ENCODE measurements around the gene TMPRSS6. TPM values are rescaled to one million over a fixed set of nuclear protein-coding genes. Genes with fewer than 3 reads are reported as not detected.

TMPRSS6 gene
- total and polyA plus RNA-seq, 2 of the 13 experiments (the other 11 are each of a cell fraction or from before 2014, with no cell fraction given), result 4.2 to 4.8 TPM

DNA sequence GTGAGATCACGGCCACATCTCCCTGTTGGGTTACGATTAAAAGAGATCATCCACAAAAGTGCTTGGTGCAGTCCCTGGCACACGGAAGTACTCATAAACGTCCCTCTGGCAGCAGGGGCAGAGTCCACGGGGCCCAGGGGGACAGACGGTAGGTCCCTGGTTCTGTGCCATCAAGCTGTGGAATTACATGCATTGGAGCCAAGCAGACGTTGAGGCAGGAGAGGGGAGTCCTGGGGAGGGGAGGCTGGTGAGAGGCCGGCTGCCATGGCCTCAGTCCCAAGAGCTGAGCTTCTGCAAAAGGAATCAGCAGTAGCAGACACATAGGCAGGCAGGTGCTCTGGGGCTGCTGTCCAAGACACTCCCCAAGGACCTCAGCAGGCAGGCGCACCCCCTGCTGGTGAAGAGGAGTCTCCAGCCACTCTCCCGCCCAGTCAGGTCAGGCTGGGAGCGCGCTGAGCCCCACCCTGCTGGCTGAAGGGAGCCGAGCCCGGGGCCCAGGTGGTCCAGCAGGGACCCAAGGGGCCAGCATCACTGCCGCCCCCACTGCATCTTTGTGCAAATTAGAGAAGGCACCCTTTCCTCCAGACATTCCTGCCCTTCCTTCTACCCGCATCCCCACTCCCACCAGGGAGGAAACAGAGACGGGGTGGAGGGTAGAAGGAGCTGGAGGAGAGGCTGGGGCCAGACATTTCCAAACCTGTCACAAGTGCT, 65.5 kb downstream of the TMPRSS6 start (continued):
- TF ChIP-seq, protein P1, sequence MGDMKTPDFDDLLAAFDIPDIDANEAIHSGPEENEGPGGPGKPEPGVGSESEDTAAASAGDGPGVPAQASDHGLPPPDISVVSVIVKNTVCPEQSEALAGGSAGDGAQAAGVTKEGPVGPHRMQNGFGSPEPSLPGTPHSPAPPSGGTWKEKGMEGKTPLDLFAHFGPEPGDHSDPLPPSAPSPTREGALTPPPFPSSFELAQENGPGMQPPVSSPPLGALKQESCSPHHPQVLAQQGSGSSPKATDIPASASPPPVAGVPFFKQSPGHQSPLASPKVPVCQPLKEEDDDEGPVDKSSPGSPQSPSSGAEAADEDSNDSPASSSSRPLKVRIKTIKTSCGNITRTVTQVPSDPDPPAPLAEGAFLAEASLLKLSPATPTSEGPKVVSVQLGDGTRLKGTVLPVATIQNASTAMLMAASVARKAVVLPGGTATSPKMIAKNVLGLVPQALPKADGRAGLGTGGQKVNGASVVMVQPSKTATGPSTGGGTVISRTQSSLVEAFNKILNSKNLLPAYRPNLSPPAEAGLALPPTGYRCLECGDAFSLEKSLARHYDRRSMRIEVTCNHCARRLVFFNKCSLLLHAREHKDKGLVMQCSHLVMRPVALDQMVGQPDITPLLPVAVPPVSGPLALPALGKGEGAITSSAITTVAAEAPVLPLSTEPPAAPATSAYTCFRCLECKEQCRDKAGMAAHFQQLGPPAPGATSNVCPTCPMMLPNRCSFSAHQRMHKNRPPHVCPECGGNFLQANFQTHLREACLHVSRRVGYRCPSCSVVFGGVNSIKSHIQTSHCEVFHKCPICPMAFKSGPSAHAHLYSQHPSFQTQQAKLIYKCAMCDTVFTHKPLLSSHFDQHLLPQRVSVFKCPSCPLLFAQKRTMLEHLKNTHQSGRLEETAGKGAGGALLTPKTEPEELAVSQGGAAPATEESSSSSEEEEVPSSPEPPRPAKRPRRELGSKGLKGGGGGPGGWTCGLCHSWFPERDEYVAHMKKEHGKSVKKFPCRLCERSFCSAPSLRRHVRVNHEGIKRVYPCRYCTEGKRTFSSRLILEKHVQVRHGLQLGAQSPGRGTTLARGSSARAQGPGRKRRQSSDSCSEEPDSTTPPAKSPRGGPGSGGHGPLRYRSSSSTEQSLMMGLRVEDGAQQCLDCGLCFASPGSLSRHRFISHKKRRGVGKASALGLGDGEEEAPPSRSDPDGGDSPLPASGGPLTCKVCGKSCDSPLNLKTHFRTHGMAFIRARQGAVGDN (CRISPR knock-in tag; IDR thresholded peaks at IDR 0.05), result peak; percentile 92
- TF ChIP-seq ZNF713 (CRISPR knock-in tag; IDR thresholded peaks at IDR 0.05) (no peak), RAD51 (IDR thresholded peaks at IDR 0.05; ENCODE audit: borderline replicate concordance) (no peak), ZNF530 (CRISPR knock-in tag; IDR thresholded peaks at IDR 0.05; ENCODE audit: low read depth) (no peak), HNRNPL (IDR thresholded peaks at IDR 0.05; ENCODE audit: low read depth, low read length) (peak; percentile 84; the same call in 1 of the 2 replicates), HDAC1 (CRISPR knock-in tag; IDR thresholded peaks at IDR 0.05) (peak; percentile 71), ZNF883 (CRISPR knock-in tag; IDR thresholded peaks at IDR 0.05; ENCODE audit: not compliant biosample characterization) (no peak), NFKB2 (CRISPR knock-in tag; IDR thresholded peaks at IDR 0.05; ENCODE audit: borderline replicate concordance) (peak; percentile 84; the same call in 1 of the 2 replicates), ZNF354B (CRISPR knock-in tag; IDR thresholded peaks at IDR 0.05) (0 out of 2 replicates have a peak, but pooled peaks have one; percentile 64), ZC3H13 (CRISPR knock-in tag; IDR thresholded peaks at IDR 0.05) (peak; percentile 56; the same call in 1 of the 2 replicates), PHF8 (CRISPR knock-in tag; IDR thresholded peaks at IDR 0.05) (no peak), CHCHD3 (CRISPR knock-in tag; IDR thresholded peaks at IDR 0.05) (no peak), ZNF549 (CRISPR knock-in tag; IDR thresholded peaks at IDR 0.05) (no peak), DNMT1 (CRISPR knock-in tag; IDR thresholded peaks at IDR 0.05) (no peak), ZNF230 (CRISPR knock-in tag; IDR thresholded peaks at IDR 0.05) (0 out of 2 replicates have a peak, but pooled peaks have one; percentile 79), JUND (CRISPR knock-in tag; IDR thresholded peaks at IDR 0.05) (peak; percentile 60; the same call in 1 of the 2 replicates), KLF16 (CRISPR knock-in tag; IDR thresholded peaks at IDR 0.05) (peak in 1 of 2 experiments; percentile 49; a peak in 1 of 4 replicates)
- TF ChIP-seq, protein P2, sequence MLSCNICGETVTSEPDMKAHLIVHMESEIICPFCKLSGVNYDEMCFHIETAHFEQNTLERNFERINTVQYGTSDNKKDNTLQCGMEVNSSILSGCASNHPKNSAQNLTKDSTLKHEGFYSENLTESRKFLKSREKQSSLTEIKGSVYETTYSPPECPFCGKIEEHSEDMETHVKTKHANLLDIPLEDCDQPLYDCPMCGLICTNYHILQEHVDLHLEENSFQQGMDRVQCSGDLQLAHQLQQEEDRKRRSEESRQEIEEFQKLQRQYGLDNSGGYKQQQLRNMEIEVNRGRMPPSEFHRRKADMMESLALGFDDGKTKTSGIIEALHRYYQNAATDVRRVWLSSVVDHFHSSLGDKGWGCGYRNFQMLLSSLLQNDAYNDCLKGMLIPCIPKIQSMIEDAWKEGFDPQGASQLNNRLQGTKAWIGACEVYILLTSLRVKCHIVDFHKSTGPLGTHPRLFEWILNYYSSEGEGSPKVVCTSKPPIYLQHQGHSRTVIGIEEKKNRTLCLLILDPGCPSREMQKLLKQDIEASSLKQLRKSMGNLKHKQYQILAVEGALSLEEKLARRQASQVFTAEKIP (CRISPR knock-in tag; IDR thresholded peaks at IDR 0.05; ENCODE audit: borderline replicate concordance), result no peak
- TF ChIP-seq, protein P3, sequence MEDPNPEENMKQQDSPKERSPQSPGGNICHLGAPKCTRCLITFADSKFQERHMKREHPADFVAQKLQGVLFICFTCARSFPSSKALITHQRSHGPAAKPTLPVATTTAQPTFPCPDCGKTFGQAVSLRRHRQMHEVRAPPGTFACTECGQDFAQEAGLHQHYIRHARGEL (CRISPR knock-in tag; IDR thresholded peaks at IDR 0.05), result no peak
- TF ChIP-seq, protein P4, sequence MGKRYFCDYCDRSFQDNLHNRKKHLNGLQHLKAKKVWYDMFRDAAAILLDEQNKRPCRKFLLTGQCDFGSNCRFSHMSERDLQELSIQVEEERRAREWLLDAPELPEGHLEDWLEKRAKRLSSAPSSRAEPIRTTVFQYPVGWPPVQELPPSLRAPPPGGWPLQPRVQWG (CRISPR knock-in tag; IDR thresholded peaks at IDR 0.05; ENCODE audit: borderline replicate concordance, low read depth), result no peak
- TF ChIP-seq, protein P5, sequence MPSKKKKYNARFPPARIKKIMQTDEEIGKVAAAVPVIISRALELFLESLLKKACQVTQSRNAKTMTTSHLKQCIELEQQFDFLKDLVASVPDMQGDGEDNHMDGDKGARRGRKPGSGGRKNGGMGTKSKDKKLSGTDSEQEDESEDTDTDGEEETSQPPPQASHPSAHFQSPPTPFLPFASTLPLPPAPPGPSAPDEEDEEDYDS (CRISPR knock-in tag; IDR thresholded peaks at IDR 0.05), result peak; percentile 62; the same call in 1 of the 2 replicates
